Gastroesophageal sphincter (tissue), 4 donors: ENCODE results near the gene ABLIM2. TPM values are rescaled to one million over a fixed set of nuclear protein-coding genes. Genes with fewer than 3 reads are reported as not detected.

Source experiments
- ATAC-seq: fragments of 150-250 bp; one replicate; pipeline ENCODE4 v1.9.1; 2016; ENCODE audit warnings: mild to moderate bottlenecking, moderate library complexity
- H3K27ac ChIP-seq, 4 donors: fragments of 200-600 bp; sonication (generic) in 3 of 4; 1 replicate in 3 of 4; 2 replicates in 1 of 4; pipeline ENCODE4 v1.5.1; 2016 to 2019
- H3K27me3 ChIP-seq: fragments of 200-600 bp; sonication (generic); one replicate; pipeline ENCODE4 v1.5.1; 2019
- H3K36me3 ChIP-seq, 2 donors: fragments of 200-600 bp; sonication (generic); one replicate each; pipeline ENCODE4 v1.5.1; 2019; ENCODE audit warnings: control low read depth in 1 of 2
- H3K4me1 ChIP-seq, 3 donors: fragments of 200-600 bp; sonication (generic); 1 replicate in 2 of 3; 2 replicates in 1 of 3; pipeline ENCODE4 v1.5.1; 2016 to 2019; ENCODE audit warnings: control low read depth in 2 of 3
- H3K4me3 ChIP-seq, 2 donors: fragments of 200-600 bp; sonication (generic); one replicate each; pipeline ENCODE4 v1.5.1; 2019; ENCODE audit warnings: mild to moderate bottlenecking in 1 of 2, moderate library complexity in 1 of 2
- H3K9me3 ChIP-seq, 3 donors: fragments of 200-600 bp; sonication (generic); one replicate each; pipeline ENCODE4 v1.5.1; 2017 to 2019; ENCODE audit warnings: control low read depth in 2 of 3
- CTCF ChIP-seq, 4 experiments: fragments of 200-600 bp in 2 of 4; fragments of 450-650 bp in 2 of 4; sonication (generic) in 1 of 4; IDR thresholded peaks; one replicate each; pipeline ENCODE4 v1.5.1; 2017 to 2019; ENCODE audit warnings: antibody characterized with exemption in 4 of 4, mild to moderate bottlenecking in 2 of 4, moderate library complexity in 2 of 4
- EP300 ChIP-seq: sonication (generic); formaldehyde crosslinking; IDR thresholded peaks from one replicate; pipeline ENCODE4 v1.6.1; 2017; ENCODE audit warnings: antibody characterized with exemption, mild to moderate bottlenecking
- POLR2A ChIP-seq, 2 donors: fragments of 450-650 bp; IDR thresholded peaks; one replicate each; pipeline ENCODE4 v1.6.1; 2017; ENCODE audit warnings: antibody characterized with exemption in 2 of 2, mild to moderate bottlenecking in 2 of 2, moderate library complexity in 1 of 2
- POLR2AphosphoS5 ChIP-seq: sonication (generic); formaldehyde crosslinking; IDR thresholded peaks from one replicate; pipeline ENCODE4 v1.6.1; 2017; ENCODE audit warnings: antibody characterized with exemption
- WGBS, 2 donors: methylation state at CpG; one replicate each; pipeline ENCODE4 v1.1.5; 2018; ENCODE audit warnings: low coverage in 1 of 2; 5-methylcytosine and 5-hydroxymethylcytosine counted together
- total RNA-seq, 4 donors: library from RNA; depleted of rRNA; stranded (reverse); fragments of >200 nt; gene quantifications; one replicate each; pipeline ENCODE4 v1.1.0, GENCODE V29; 2016

ABLIM2 gene
- total RNA-seq, 4 donors from 2014 or later, result 5.0 to 13.5 (median 8.0) TPM

- no peak overlapping the region for H3K4me3 ChIP-seq
- peaks cover 0 to 23% (median 0%) of the 10 kb centered on the region in 3 donors for H3K4me1 ChIP-seq
Measured at GRCh38 chr4:8109406-8110065, 49.1 kb downstream of the ABLIM2 start.

GRCh38 chr4:8108991-8109390 is 49.6 kb downstream of the ABLIM2 start:
- Histone ChIP-seq H3K4me1 (peaks cover 0 to 20% (median 0%) of the 10 kb centered on the region in 3 donors), H3K27me3 (no peaks in the 10 kb centered on the region), H3K9me3 (no peaks in the 10 kb centered on the region), H3K4me3 (no peak overlapping the region), H3K36me3 (peaks cover 0 to 19% of the 10 kb centered on the region in 2 donors), H3K27ac (no peak overlapping the region)
- WGBS, 2 donors, result 71 to 89% methylated on average over 3 of the region's 14 CpGs
- ATAC-seq, result no peak
- TF ChIP-seq POLR2AphosphoS5 (no peak), CTCF (IDR thresholded peaks at IDR 0.05) (no peak), EP300 (no peak), POLR2A (IDR thresholded peaks at IDR 0.05) (no peak)

More at GRCh38 chr4:8109406-8110065, 49.1 kb downstream of the ABLIM2 start:
- ATAC-seq, result no peak
- 95% methylated on average over 4 of the region's 20 CpGs; no CpG with 5 or more reads in 1 of the 2 donors for WGBS, 2 donors
- H3K9me3 ChIP-seq, result no peaks in the 10 kb centered on the region
- peaks cover 0 to 13% of the 10 kb centered on the region in 2 donors for H3K36me3 ChIP-seq
- no peaks in the 10 kb centered on the region for H3K27me3 ChIP-seq
- no peak for TF ChIP-seq EP300
- no peak for TF ChIP-seq POLR2AphosphoS5
- H3K27ac ChIP-seq, result no peak overlapping the region

- Histone ChIP-seq H3K4me1 (peaks cover 0 to 13% (median 0%) of the 10 kb centered on the region in 3 donors), H3K27ac (no peak overlapping the region), H3K36me3 (peaks cover 0 to 22% of the 10 kb centered on the region in 2 donors), H3K27me3 (no peaks in the 10 kb centered on the region), H3K9me3 (no peaks in the 10 kb centered on the region), H3K4me3 (no peak overlapping the region)
- ATAC-seq, result no peak
- WGBS, 2 donors, result no CpG with 5 or more reads among the region's 20 CpGs
- TF ChIP-seq POLR2A (IDR thresholded peaks at IDR 0.05) (no peak), POLR2AphosphoS5 (no peak), EP300 (no peak), CTCF (IDR thresholded peaks at IDR 0.05) (no peak)
Measured at GRCh38 chr4:8108261-8108660, 50.4 kb downstream of the ABLIM2 start.

- peaks cover 0 to 6% (median 0%) of the 10 kb centered on the region in 3 donors for H3K4me1 ChIP-seq
- H3K36me3 ChIP-seq, result peaks cover 0 to 22% of the 10 kb centered on the region in 2 donors
- 80% methylated on average over 1 of the region's 11 CpGs; no CpG with 5 or more reads in 1 of the 2 donors for WGBS, 2 donors
- TF ChIP-seq POLR2AphosphoS5 (no peak), EP300 (no peak), POLR2A (IDR thresholded peaks at IDR 0.05) (no peak), CTCF (IDR thresholded peaks at IDR 0.05) (no peak)
- no peaks in the 10 kb centered on the region for H3K27me3 ChIP-seq
- H3K27ac ChIP-seq, result no peak overlapping the region
- H3K4me3 ChIP-seq, result no peak overlapping the region
- no peaks in the 10 kb centered on the region for H3K9me3 ChIP-seq
- no peak for ATAC-seq
Measured at GRCh38 chr4:8107146-8107657, 51.4 kb downstream of the ABLIM2 start.

GRCh38 chr4:8106451-8107025 is 52.1 kb downstream of the ABLIM2 start:
- WGBS, 2 donors, result 80 to 93% methylated on average over 2 to 8 of the region's 24 CpGs
- Histone ChIP-seq H3K4me3 (no peak overlapping the region), H3K27ac (no peak overlapping the region), H3K4me1 (peaks cover 0 to 13% (median 0%) of the 10 kb centered on the region in 3 donors), H3K9me3 (no peaks in the 10 kb centered on the region), H3K36me3 (peaks cover 0 to 22% of the 10 kb centered on the region in 2 donors), H3K27me3 (no peaks in the 10 kb centered on the region)
- TF ChIP-seq EP300 (no peak), CTCF (IDR thresholded peaks at IDR 0.05) (no peak), POLR2AphosphoS5 (no peak), POLR2A (IDR thresholded peaks at IDR 0.05) (no peak)
- no peak for ATAC-seq
